ENCODE results near the gene ABHD12B.

DNA sequence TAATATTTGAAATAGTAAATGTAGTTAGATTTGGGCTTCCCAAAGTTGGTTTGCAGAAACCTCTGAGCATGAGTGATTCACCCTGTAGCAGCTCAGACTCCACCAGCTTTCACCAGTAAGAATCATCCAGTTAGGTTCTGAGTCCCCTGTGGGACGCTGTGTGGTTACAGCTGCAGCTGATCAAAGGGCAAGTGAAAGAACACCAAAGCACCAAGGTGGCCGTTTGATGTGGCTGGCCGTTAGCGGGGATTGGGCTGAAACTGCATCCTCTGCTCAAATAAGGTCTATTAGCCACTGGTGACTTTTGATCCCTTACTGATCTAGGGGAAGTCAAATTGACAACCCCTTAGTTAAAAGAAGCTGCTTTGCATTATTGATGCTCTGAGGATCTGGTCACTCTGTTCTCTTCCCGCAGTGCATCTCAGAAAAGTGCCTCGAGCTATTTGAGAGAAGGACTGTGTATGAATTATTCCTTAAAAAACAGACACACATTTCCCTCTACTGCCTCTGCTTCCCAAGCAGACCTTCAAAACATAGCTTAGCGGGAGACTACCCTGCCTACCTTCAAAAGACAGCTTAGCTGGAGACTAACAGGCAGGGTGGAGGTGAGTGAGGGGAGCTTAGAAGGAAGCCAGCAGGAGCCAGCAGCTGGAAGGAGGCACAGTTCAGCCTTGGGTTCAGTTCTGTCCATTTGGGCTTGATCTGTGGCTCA, 3.7 kb downstream of the ABHD12B start:
- TF ChIP-seq, protein P1, sequence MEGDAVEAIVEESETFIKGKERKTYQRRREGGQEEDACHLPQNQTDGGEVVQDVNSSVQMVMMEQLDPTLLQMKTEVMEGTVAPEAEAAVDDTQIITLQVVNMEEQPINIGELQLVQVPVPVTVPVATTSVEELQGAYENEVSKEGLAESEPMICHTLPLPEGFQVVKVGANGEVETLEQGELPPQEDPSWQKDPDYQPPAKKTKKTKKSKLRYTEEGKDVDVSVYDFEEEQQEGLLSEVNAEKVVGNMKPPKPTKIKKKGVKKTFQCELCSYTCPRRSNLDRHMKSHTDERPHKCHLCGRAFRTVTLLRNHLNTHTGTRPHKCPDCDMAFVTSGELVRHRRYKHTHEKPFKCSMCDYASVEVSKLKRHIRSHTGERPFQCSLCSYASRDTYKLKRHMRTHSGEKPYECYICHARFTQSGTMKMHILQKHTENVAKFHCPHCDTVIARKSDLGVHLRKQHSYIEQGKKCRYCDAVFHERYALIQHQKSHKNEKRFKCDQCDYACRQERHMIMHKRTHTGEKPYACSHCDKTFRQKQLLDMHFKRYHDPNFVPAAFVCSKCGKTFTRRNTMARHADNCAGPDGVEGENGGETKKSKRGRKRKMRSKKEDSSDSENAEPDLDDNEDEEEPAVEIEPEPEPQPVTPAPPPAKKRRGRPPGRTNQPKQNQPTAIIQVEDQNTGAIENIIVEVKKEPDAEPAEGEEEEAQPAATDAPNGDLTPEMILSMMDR (conservative IDR thresholded peaks at IDR 0.05; ENCODE audit: low read depth in 2 of 2) = no peak
- no peak for TF ChIP-seq EZH2 (IDR thresholded peaks at IDR 0.05; ENCODE audit: low read depth, unreplicated experiment)
- TF ChIP-seq CREB1 (CRISPR knock-in tag; IDR thresholded peaks at IDR 0.05; ENCODE audit: low read depth) = no peak
- TF ChIP-seq POLR2AphosphoS5 (IDR thresholded peaks at IDR 0.05; ENCODE audit: low read depth) = no peak
- TF ChIP-seq EZH2phosphoT487 (IDR thresholded peaks at IDR 0.05; ENCODE audit: unreplicated experiment) = no peak
- TF ChIP-seq, protein P2, sequence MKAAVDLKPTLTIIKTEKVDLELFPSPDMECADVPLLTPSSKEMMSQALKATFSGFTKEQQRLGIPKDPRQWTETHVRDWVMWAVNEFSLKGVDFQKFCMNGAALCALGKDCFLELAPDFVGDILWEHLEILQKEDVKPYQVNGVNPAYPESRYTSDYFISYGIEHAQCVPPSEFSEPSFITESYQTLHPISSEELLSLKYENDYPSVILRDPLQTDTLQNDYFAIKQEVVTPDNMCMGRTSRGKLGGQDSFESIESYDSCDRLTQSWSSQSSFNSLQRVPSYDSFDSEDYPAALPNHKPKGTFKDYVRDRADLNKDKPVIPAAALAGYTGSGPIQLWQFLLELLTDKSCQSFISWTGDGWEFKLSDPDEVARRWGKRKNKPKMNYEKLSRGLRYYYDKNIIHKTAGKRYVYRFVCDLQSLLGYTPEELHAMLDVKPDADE (IDR thresholded peaks at IDR 0.05) = no peak
- TF ChIP-seq, protein P3, sequence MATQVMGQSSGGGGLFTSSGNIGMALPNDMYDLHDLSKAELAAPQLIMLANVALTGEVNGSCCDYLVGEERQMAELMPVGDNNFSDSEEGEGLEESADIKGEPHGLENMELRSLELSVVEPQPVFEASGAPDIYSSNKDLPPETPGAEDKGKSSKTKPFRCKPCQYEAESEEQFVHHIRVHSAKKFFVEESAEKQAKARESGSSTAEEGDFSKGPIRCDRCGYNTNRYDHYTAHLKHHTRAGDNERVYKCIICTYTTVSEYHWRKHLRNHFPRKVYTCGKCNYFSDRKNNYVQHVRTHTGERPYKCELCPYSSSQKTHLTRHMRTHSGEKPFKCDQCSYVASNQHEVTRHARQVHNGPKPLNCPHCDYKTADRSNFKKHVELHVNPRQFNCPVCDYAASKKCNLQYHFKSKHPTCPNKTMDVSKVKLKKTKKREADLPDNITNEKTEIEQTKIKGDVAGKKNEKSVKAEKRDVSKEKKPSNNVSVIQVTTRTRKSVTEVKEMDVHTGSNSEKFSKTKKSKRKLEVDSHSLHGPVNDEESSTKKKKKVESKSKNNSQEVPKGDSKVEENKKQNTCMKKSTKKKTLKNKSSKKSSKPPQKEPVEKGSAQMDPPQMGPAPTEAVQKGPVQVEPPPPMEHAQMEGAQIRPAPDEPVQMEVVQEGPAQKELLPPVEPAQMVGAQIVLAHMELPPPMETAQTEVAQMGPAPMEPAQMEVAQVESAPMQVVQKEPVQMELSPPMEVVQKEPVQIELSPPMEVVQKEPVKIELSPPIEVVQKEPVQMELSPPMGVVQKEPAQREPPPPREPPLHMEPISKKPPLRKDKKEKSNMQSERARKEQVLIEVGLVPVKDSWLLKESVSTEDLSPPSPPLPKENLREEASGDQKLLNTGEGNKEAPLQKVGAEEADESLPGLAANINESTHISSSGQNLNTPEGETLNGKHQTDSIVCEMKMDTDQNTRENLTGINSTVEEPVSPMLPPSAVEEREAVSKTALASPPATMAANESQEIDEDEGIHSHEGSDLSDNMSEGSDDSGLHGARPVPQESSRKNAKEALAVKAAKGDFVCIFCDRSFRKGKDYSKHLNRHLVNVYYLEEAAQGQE (IDR thresholded peaks at IDR 0.05; ENCODE audit: unreplicated experiment) = no peak
- TF ChIP-seq STAT1 (IDR thresholded peaks at IDR 0.05; ENCODE audit: unreplicated experiment) = no peak
- TF ChIP-seq ZNF114 (CRISPR knock-in tag; IDR thresholded peaks at IDR 0.05) = no peak
- TF ChIP-seq NANOG (IDR thresholded peaks at IDR 0.05; ENCODE audit: borderline replicate concordance) = no peak

Measured in GM23338 (cell line).